ENCODE results near the gene CXCR6.

Gene CXCR6

GRCh38 chr3:45966950-45967640 is 23.8 kb downstream of the CXCR6 start:
- DNase-seq: peak in 47 of 58 donors; percentile 7 to 74 (median 48)

GRCh38 chr3:45967724-45968123 is 24.5 kb downstream of the CXCR6 start:
- peak in 1 of 58 donors; percentile 18 for DNase-seq

GRCh38 chr3:45968149-45968548 is 24.9 kb downstream of the CXCR6 start:
- DNase-seq: no peak

GRCh38 chr3:45968706-45969105 is 25.4 kb downstream of the CXCR6 start:
- no peak for DNase-seq

GRCh38 chr3:45969116-45969515 is 25.9 kb downstream of the CXCR6 start:
- no peak for DNase-seq

- DNase-seq: no peak
Measured at GRCh38 chr3:45969953-45970352, 26.7 kb downstream of the CXCR6 start.

GRCh38 chr3:45972534-45973402 is 29.5 kb downstream of the CXCR6 start:
- DNase-seq: peak in 3 of 58 donors; percentile 11 to 15 (median 11)

- DNase-seq: no peak
Measured at GRCh38 chr3:45974686-45975085, 31.4 kb downstream of the CXCR6 start.

GRCh38 chr3:45975686-45976085 is 32.4 kb downstream of the CXCR6 start:
- DNase-seq: no peak

- no peak for DNase-seq
Measured at GRCh38 chr3:45976191-45977091, 33.2 kb downstream of the CXCR6 start.

GRCh38 chr3:45978006-45978761 is 34.9 kb downstream of the CXCR6 start:
- no peak for DNase-seq

GRCh38 chr3:45979378-45979777 is 36.1 kb downstream of the CXCR6 start:
- no peak for DNase-seq

GRCh38 chr3:45980229-45980813 is 37.1 kb downstream of the CXCR6 start:
- DNase-seq: no peak

GRCh38 chr3:45980819-45981218 is 37.6 kb downstream of the CXCR6 start:
- DNase-seq: no peak

GRCh38 chr3:45981346-45982074 is 38.2 kb downstream of the CXCR6 start:
- no peak for DNase-seq

GRCh38 chr3:45983770-45984169 is 40.5 kb downstream of the CXCR6 start:
- no peak for DNase-seq

GRCh38 chr3:45984331-45985312 is 41.4 kb downstream of the CXCR6 start:
- no peak for DNase-seq

GRCh38 chr3:45985532-45986302 is 42.5 kb downstream of the CXCR6 start:
- DNase-seq: no peak
